ENCODE results near the gene KRTAP5-1. TPM values are rescaled to one million over a fixed set of nuclear protein-coding genes. Genes with fewer than 3 reads are reported as not detected.
"Not testable (repeated sequence)": the region's sequence is repeated elsewhere in the genome, so short reads cannot be mapped to it uniquely, and the experiment has no call there.

The KRTAP5-1 gene
- total RNA-seq, 1 donor from 2014 or later: not detected

DNA sequence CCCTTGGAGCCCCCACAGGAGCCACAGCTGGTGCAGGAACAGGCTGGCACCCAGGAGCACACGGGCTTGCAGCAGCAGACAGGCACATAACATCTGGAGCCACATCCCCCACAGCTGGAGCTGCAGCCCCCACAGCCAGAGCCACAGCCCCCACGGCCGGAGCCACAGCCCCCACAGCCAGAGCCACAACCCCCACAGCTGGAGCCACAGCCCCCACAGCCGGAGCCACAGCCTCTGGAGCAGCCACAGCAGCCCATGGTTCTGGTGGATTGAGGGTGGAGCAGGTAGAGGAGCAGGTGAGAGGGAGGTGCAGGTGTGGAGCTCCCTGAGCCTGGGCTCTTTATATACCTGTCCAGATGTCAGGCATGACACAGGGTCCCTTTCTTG is 12.9 kb upstream of the KRTAP5-1 start, which contains the start of gene KRTAP5-2:
KRTAP5-2 (minus strand) TSS at position 301 of the 387 bp plus-strand sequence; CDS start at position 257, 44 bp downstream.
- Mint-ChIP-seq H3K4me1 (ENCODE audit: low read depth) (no peaks in the 10 kb centered on the region), H3K9me3 (ENCODE audit: low read depth) (no peaks in the 10 kb centered on the region), H3K27ac (no peak within 1 kb of the TSS), H3K27me3 (peaks cover 60% of the 10 kb centered on the region), H3K4me3 (ENCODE audit: low read depth) (no peak within 1 kb of the TSS), H3K36me3 (ENCODE audit: insufficient read depth) (peaks cover 4% of the 10 kb centered on the region)
- TF ChIP-seq, protein P1, sequence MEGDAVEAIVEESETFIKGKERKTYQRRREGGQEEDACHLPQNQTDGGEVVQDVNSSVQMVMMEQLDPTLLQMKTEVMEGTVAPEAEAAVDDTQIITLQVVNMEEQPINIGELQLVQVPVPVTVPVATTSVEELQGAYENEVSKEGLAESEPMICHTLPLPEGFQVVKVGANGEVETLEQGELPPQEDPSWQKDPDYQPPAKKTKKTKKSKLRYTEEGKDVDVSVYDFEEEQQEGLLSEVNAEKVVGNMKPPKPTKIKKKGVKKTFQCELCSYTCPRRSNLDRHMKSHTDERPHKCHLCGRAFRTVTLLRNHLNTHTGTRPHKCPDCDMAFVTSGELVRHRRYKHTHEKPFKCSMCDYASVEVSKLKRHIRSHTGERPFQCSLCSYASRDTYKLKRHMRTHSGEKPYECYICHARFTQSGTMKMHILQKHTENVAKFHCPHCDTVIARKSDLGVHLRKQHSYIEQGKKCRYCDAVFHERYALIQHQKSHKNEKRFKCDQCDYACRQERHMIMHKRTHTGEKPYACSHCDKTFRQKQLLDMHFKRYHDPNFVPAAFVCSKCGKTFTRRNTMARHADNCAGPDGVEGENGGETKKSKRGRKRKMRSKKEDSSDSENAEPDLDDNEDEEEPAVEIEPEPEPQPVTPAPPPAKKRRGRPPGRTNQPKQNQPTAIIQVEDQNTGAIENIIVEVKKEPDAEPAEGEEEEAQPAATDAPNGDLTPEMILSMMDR (IDR thresholded peaks at IDR 0.05; ENCODE audit: unreplicated experiment): no peak
- no peak for DNase-seq (ENCODE audit: low spot score, unreplicated experiment)

GRCh38 chr11:1597331-1597993 is 12.4 kb upstream of the KRTAP5-1 start:
- peaks cover 4% of the 10 kb centered on the region for H3K36me3 Mint-ChIP-seq (ENCODE audit: insufficient read depth)
- no peaks in the 10 kb centered on the region for H3K9me3 Mint-ChIP-seq (ENCODE audit: low read depth)
- no peak for DNase-seq (ENCODE audit: low spot score, unreplicated experiment)
- no peaks in the 10 kb centered on the region for H3K4me1 Mint-ChIP-seq (ENCODE audit: low read depth)
- H3K27me3 Mint-ChIP-seq: peaks cover 63% of the 10 kb centered on the region
- no peak overlapping the region for H3K4me3 Mint-ChIP-seq (ENCODE audit: low read depth)
- no peak overlapping the region for H3K27ac Mint-ChIP-seq
- TF ChIP-seq, protein P1 (IDR thresholded peaks at IDR 0.05; ENCODE audit: unreplicated experiment): no peak

GRCh38 chr11:1596576-1597121 is 11.6 kb upstream of the KRTAP5-1 start:
- not testable (repeated sequence) for H3K4me3 Mint-ChIP-seq (ENCODE audit: low read depth); H3K36me3 Mint-ChIP-seq (ENCODE audit: insufficient read depth); DNase-seq (ENCODE audit: low spot score, unreplicated experiment); H3K4me1 Mint-ChIP-seq (ENCODE audit: low read depth); H3K9me3 Mint-ChIP-seq (ENCODE audit: low read depth)
- H3K27me3 Mint-ChIP-seq: peaks cover 65% of the 10 kb centered on the region
- peak overlapping the region; percentile 89 for H3K27ac Mint-ChIP-seq

- not testable (repeated sequence) for H3K4me1 Mint-ChIP-seq (ENCODE audit: low read depth); H3K9me3 Mint-ChIP-seq (ENCODE audit: low read depth); DNase-seq (ENCODE audit: low spot score, unreplicated experiment); H3K36me3 Mint-ChIP-seq (ENCODE audit: insufficient read depth); H3K4me3 Mint-ChIP-seq (ENCODE audit: low read depth)
- Mint-ChIP-seq H3K27ac (peak overlapping the region; percentile 89), H3K27me3 (peaks cover 65% of the 10 kb centered on the region)
These were observed 11.0 kb upstream of the KRTAP5-1 start for GRCh38 chr11:1595994-1596575.

- H3K4me1 Mint-ChIP-seq (ENCODE audit: low read depth): no peaks in the 10 kb centered on the region
- H3K27ac Mint-ChIP-seq: no peak overlapping the region
- H3K27me3 Mint-ChIP-seq: peaks cover 56% of the 10 kb centered on the region
- peaks cover 3% of the 10 kb centered on the region for H3K36me3 Mint-ChIP-seq (ENCODE audit: insufficient read depth)
- no peak overlapping the region for H3K4me3 Mint-ChIP-seq (ENCODE audit: low read depth)
- TF ChIP-seq, protein P1 (IDR thresholded peaks at IDR 0.05; ENCODE audit: unreplicated experiment): no peak
- H3K9me3 Mint-ChIP-seq (ENCODE audit: low read depth): no peaks in the 10 kb centered on the region
- no peak for DNase-seq (ENCODE audit: low spot score, unreplicated experiment)
These were observed 7.5 kb upstream of the KRTAP5-1 start for GRCh38 chr11:1592628-1593027.

DNA sequence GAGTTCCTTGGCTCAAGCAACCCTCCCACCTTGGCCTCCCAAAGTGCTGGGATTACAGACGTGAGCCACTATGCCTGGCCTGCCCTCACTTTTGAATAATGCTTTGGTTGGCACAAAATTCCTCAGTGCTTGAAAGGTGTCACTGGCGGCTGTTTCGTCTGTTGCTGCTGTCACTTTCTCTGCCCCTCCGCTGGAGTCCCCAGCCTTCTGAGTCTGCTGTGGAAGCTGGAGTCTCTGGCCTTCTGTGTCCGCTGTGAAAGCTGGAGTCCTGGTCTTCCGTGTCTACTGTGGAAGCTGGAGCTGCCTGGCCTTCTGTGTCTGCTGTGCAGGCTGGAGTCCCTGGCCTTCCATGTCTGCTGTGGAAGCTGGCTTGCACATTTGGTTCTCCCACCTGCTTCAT is 4.9 kb upstream of the KRTAP5-1 start:
- peaks cover 31% of the 10 kb centered on the region for H3K27me3 Mint-ChIP-seq

GRCh38 chr11:1589191-1589963 is 4.3 kb upstream of the KRTAP5-1 start:
- not testable (repeated sequence) for DNase-seq (ENCODE audit: low spot score, unreplicated experiment); H3K36me3 Mint-ChIP-seq (ENCODE audit: insufficient read depth); H3K4me1 Mint-ChIP-seq (ENCODE audit: low read depth); H3K27ac Mint-ChIP-seq; H3K9me3 Mint-ChIP-seq (ENCODE audit: low read depth); H3K4me3 Mint-ChIP-seq (ENCODE audit: low read depth)
- peaks cover 26% of the 10 kb centered on the region for H3K27me3 Mint-ChIP-seq

More for the DNA sequence above, 4.9 kb upstream of the KRTAP5-1 start:
- no peak overlapping the region for H3K4me3 Mint-ChIP-seq (ENCODE audit: low read depth)
- H3K9me3 Mint-ChIP-seq (ENCODE audit: low read depth): no peaks in the 10 kb centered on the region
- TF ChIP-seq, protein P1 (IDR thresholded peaks at IDR 0.05; ENCODE audit: unreplicated experiment): no peak
- no peak for DNase-seq (ENCODE audit: low spot score, unreplicated experiment)
- peaks cover 1% of the 10 kb centered on the region for H3K36me3 Mint-ChIP-seq (ENCODE audit: insufficient read depth)
- H3K4me1 Mint-ChIP-seq (ENCODE audit: low read depth): no peaks in the 10 kb centered on the region
- no peak overlapping the region for H3K27ac Mint-ChIP-seq

Measured in progenitor cell of endocrine pancreas (in vitro differentiated cells).